KMS-11 (cell line): ENCODE measurements around the gene TMEM176B.
"Not testable (repeated sequence)": the region's sequence is repeated elsewhere in the genome, so short reads cannot be mapped to it uniquely, and the experiment has no call there.

Experiments used
- H2AFZ ChIP-seq: fragments of 200-600 bp; sonication (generic); 2 replicates; pipeline ENCODE4 v1.6.1; 2016; ENCODE audit warnings: antibody characterized with exemption, mixed run types, low read depth
- H3K27ac ChIP-seq: fragments of 200-600 bp; sonication (generic); 2 replicates; pipeline ENCODE4 v1.6.1; 2016; ENCODE audit warnings: mild to moderate bottlenecking, mixed run types
- H3K27me3 ChIP-seq: fragments of 200-600 bp; sonication (generic); 2 replicates; pipeline ENCODE4 v1.6.1; 2017; ENCODE audit warnings: mild to moderate bottlenecking, low read depth, mixed run types, moderate library complexity; ENCODE audit not compliant: insufficient read depth
- H3K36me3 ChIP-seq: fragments of 200-600 bp; sonication (generic); 2 replicates; pipeline ENCODE4 v1.6.1; 2017; ENCODE audit warnings: mild to moderate bottlenecking, mixed run types; ENCODE audit not compliant: insufficient read depth
- H3K4me1 ChIP-seq: fragments of 200-600 bp; sonication (generic); 2 replicates; pipeline ENCODE4 v1.6.1; 2016; ENCODE audit warnings: mild to moderate bottlenecking, low read depth, mixed run types; ENCODE audit not compliant: poor library complexity, severe bottlenecking
- H3K4me2 ChIP-seq: fragments of 200-600 bp; sonication (generic); 2 replicates; pipeline ENCODE4 v1.7.0; 2016; ENCODE audit warnings: mild to moderate bottlenecking, mixed run types
- H3K4me3 ChIP-seq: fragments of 200-600 bp; sonication (generic); IDR thresholded peaks from 2 replicates; pipeline ENCODE4 v1.6.1; 2017; ENCODE audit warnings: low read depth, low read length, mixed read lengths; ENCODE audit not compliant: insufficient read depth
- H3K79me2 ChIP-seq: fragments of 200-600 bp; sonication (generic); 2 replicates; pipeline ENCODE4 v1.6.1; 2016; ENCODE audit warnings: low read depth, mixed run types; ENCODE audit not compliant: insufficient read depth
- H3K9ac ChIP-seq: fragments of 200-600 bp; sonication (generic); 2 replicates; pipeline ENCODE4 v1.6.1; 2016; ENCODE audit warnings: mild to moderate bottlenecking, mixed run types
- H4K20me1 ChIP-seq: fragments of 200-600 bp; sonication (generic); 2 replicates; pipeline ENCODE4 v1.6.1; 2016; ENCODE audit warnings: mild to moderate bottlenecking, mixed run types; ENCODE audit not compliant: insufficient read depth
- TF ChIP-seq, protein P1 (sequence below): fragments of 200-600 bp; sonication (generic); conservative IDR thresholded peaks from 2 replicates; pipeline ENCODE4 v1.6.1; 2017; ENCODE audit warnings: low read depth, mild to moderate bottlenecking, antibody characterized with exemption, low read length, moderate library complexity, mixed read lengths

Gene TMEM176B

DNA sequence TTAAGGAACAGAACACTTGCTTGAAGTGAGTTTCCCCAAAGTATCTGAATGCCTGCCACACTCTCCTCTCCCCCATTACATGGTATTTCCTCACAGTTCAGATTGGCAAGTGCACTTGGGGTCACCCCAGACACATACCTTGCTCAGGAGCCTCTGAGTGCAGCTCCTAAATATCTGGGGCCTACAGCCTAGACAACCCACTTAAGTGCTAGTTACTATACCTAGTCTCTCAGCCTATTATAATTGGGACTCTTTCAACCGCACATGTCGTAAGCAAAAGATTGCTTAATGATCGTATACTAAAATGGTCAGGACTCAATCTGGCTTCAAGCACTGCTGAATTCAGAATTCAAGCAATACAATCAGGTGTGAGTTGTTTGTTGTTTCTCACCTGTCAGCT is 19.9 kb downstream of the TMEM176B start:
- TF ChIP-seq, protein P1, sequence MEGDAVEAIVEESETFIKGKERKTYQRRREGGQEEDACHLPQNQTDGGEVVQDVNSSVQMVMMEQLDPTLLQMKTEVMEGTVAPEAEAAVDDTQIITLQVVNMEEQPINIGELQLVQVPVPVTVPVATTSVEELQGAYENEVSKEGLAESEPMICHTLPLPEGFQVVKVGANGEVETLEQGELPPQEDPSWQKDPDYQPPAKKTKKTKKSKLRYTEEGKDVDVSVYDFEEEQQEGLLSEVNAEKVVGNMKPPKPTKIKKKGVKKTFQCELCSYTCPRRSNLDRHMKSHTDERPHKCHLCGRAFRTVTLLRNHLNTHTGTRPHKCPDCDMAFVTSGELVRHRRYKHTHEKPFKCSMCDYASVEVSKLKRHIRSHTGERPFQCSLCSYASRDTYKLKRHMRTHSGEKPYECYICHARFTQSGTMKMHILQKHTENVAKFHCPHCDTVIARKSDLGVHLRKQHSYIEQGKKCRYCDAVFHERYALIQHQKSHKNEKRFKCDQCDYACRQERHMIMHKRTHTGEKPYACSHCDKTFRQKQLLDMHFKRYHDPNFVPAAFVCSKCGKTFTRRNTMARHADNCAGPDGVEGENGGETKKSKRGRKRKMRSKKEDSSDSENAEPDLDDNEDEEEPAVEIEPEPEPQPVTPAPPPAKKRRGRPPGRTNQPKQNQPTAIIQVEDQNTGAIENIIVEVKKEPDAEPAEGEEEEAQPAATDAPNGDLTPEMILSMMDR = no peak
- Histone ChIP-seq H4K20me1 (no peaks in the 10 kb centered on the region), H3K4me1 (no peaks in the 10 kb centered on the region), H3K4me3 (no peak overlapping the region), H3K27me3 (no peaks in the 10 kb centered on the region), H3K4me2 (no peak overlapping the region), H3K9ac (no peak overlapping the region), H3K36me3 (no peaks in the 10 kb centered on the region), H3K27ac (no peak overlapping the region), H3K79me2 (no peaks in the 10 kb centered on the region), H2AFZ (no peak overlapping the region)

DNA sequence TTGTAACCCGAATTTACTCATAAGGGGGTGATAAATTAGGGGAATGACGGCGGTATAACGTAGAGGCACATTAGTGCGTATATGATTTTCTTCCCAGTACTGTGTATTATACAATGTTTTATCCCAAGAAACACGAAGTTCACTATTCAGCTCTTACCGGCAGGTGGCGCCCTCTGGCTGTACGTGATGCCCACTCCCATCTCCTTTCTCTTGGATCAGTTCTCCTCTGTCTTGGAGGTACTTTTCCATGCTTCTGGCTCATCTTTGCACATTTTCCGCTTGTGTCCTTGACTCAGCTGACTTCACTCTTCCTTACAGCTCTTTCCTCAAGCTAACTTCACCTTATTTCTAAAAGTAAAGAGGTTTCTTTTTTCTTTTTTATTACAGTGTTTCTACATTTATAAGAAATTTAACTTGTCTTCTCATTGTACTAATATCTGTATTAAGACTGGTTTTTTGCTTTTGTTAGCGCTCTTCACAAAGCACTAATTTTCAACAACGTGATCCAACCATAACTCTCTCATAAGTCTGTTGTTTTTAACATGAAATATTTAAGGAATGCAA is 21.3 kb downstream of the TMEM176B start:
- H3K4me1 ChIP-seq = no peaks in the 10 kb centered on the region
- no peak overlapping the region for H3K9ac ChIP-seq
- no peaks in the 10 kb centered on the region for H3K79me2 ChIP-seq
- TF ChIP-seq, protein P1 = peak; percentile 99
- no peaks in the 10 kb centered on the region for H3K27me3 ChIP-seq
- H3K36me3 ChIP-seq = no peaks in the 10 kb centered on the region
- no peak overlapping the region for H3K4me3 ChIP-seq
- H3K27ac ChIP-seq = no peak overlapping the region
- no peak overlapping the region for H2AFZ ChIP-seq
- H4K20me1 ChIP-seq = no peaks in the 10 kb centered on the region
- no peak overlapping the region for H3K4me2 ChIP-seq

DNA sequence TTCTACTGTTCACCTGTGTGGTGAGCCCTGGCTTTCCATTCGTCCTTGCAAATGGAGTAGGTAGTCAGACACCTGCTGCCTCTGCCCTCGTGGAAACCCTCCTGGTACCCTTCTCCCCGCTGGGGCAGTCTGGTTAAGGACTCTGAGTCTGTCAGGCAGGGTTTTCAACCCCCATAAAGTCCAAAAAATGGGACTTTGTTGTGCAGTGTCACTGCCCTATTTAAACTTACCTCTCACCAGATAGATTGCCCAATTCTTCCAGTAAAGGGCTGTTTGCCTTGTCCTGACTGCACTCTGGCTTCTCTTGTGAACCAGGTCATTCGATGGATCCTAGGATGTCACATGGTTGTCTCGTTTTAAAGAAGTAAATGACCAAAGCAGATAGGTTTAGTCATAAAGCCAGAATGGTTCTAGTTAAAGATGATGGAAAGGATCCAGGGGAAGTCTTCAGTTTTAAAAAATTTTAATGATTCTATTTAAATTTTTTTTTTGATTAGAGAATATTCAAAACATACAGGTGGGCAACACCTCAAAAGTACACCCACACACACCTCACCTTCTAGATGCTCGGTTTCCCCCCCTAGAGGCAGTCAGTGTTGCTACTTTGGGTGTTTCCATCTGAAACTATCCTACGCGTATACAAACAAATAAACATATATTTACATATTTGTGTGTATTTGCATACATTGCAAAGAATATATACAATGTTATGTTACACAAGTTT is 22.0 kb downstream of the TMEM176B start:
- no peak overlapping the region for H3K9ac ChIP-seq
- H3K4me2 ChIP-seq = no peak overlapping the region
- H3K36me3 ChIP-seq = no peaks in the 10 kb centered on the region
- H3K27me3 ChIP-seq = no peaks in the 10 kb centered on the region
- TF ChIP-seq, protein P1 = no peak
- no peaks in the 10 kb centered on the region for H3K79me2 ChIP-seq
- H3K27ac ChIP-seq = no peak overlapping the region
- H2AFZ ChIP-seq = no peak overlapping the region
- no peak overlapping the region for H3K4me3 ChIP-seq
- H4K20me1 ChIP-seq = no peaks in the 10 kb centered on the region
- no peaks in the 10 kb centered on the region for H3K4me1 ChIP-seq

DNA sequence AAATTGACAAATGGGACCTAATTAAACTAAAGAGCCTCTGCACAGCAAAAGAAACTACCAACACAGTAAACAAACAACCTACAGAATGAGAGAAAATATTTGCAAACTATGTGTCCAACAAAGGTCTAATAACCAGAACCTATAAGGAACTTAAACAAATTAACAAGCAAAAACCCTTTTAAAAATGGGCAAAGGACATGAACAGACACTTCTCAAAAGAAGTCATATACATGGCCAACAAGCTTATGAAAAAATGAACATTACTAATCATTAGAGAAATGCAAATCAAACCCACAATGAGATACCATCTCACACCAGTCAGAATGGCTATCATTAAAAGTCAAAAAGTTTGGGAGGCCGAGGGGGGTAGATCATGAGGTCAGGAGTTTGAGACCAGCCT is 26.0 kb downstream of the TMEM176B start:
- not testable (repeated sequence) for H3K9ac ChIP-seq, H3K4me1 ChIP-seq, H3K36me3 ChIP-seq, H3K79me2 ChIP-seq, H3K27me3 ChIP-seq, H3K4me3 ChIP-seq, H3K27ac ChIP-seq, H3K4me2 ChIP-seq, H2AFZ ChIP-seq, H4K20me1 ChIP-seq

DNA sequence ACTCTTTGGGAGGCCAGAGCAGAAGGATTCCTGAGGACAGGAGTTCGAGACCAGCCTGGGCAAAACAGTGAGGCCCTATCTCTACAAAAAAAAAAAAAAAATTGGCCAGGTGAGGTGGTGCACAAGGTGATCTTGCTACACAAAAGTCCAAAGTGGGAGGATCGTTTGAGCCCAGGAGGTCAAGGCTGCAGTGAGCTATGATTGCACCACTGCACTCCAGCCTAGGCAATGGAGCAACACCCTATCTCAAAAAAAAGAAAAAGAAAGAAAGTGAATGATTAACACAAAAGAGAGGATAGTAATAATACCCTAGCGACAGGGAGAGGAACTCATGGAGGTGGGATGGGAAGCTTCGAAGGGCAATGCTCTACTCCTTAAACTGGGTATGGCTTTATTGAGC is 30.4 kb downstream of the TMEM176B start:
- H3K4me1 ChIP-seq = no peaks in the 10 kb centered on the region

More for the DNA sequence above, 30.4 kb downstream of the TMEM176B start:
- Histone ChIP-seq H3K4me3 (no peak overlapping the region), H2AFZ (no peak overlapping the region), H3K79me2 (no peaks in the 10 kb centered on the region), H3K27me3 (no peaks in the 10 kb centered on the region), H3K9ac (no peak overlapping the region), H3K4me2 (no peak overlapping the region), H3K27ac (no peak overlapping the region), H3K36me3 (no peaks in the 10 kb centered on the region), H4K20me1 (no peaks in the 10 kb centered on the region)
- TF ChIP-seq, protein P1 = no peak
